HG02840 (cell line): ENCODE results near the gene ZNF544.

Source experiments
- ATAC-seq: cut with Tn5 transposase; IDR thresholded peaks from one replicate; pipeline ENCODE4 v1.9.1; 2021; ENCODE audit warnings: mild to moderate bottlenecking, moderate library complexity, moderate number of reproducible peaks; ENCODE audit not compliant: unreplicated experiment, low FRiP score

The ZNF544 gene

DNA sequence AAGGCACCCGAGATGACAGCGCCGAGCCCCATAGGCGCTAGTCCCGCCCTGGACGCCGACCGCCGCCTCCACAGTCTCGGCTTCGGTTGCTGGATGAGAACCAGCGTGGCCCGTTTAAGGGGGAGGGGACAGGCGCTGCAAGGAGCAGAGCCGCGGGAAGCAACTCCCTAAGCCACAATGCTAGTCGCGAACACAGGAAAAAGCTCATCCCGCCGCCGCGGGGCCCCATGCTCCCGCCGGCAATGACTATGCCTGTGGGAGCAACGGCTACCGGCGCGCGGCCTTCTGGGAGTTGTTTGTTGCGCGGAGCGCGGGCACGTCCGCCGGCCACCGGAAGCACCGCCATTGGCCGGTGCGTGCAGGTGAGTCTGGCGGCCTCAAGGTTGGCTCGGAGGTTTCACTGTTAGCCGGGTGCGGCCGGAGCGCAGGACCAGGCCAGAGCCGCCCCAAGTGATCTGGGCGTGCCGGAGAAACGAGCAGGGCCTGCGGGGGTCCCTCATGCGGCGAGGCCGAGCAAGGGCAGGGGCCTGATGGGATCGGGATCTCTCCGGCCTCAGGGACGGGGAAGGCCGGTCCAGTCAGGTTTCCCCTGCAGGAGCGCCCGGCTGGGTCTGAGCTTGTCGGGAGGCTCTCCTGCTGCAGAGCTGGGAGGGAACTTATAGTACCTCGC lies at the start of gene ZNF544:
ZNF544 (plus strand) TSS at position 330 of the 670 bp plus-strand sequence. CDS start 15,110 bp downstream, outside the sequence.
- peak; percentile 84 for ATAC-seq

DNA sequence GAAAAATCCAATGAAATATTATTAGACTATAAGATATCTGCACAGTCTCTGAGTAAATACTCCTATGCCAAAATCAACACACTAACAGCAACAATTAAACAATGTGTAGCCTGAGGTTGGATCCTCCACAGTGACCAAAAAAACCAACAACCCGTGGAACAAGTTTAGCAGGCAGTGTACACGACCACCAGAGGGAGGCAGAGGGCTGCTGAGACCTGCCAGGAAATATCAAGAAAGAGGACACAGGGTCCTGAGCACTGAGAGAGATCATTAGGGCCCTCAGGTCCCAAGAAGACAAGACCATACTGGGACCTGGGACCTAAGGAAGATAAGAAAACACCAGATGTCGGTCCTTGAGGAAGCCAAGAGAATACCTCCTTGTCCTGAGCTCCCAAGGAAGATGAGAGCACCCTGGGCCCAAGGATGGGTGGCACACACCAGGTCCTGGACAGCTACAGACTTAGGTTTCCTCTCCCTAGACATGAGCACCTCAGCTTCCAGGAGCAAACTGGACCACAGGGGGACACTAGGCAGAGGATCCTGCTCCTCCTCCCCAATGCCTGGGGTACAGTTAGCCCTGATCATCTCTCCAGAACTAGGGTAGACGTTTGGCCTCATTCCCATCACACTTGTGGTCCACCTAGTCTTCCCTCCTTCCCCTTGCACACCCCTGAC lies 46.7 kb upstream of the ZNF544 start:
- ATAC-seq = no peak

- ATAC-seq = no peak
These were observed 46.1 kb upstream of the ZNF544 start for GRCh38 chr19:58182577-58182988.

DNA sequence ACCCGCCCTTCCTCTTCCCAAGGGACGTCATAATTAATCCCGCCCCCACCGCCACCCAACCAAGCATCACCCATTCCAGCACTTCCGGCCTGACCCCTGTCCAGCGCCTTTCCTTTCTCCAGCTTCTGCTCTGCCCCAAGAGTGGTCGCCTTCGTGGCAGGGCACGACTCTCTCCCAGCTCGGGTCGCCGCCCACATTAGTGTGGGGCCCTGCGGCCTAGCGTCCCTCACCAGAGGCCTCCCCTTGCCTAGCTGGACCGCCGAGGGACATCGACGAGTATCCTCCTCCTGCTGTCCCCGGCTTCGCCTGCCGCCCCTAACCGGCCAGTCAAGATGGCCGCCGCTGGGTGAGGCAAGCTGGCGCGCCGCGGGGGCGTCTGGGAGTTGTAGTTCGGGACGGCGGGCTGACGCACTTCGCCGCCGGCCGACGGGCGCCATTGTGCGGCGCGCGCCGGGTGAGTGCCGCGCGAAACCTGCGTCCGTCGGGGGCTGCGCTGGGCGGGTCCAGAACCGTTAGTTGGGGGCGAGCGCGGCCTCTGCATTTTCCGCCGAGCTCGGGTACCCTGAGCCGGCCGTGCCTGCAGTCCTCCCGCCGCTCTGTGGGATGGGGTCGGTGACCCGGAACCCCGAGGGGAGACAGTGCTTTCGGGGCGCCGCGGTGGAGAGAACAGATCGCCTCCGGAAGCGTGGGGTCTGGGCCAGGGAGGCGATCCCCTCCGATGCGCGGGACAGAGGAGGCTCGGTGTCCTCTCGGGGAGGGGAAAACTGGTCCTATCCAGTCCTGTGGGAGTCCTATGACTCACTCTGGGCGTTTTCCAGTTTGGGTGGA lies 45.5 kb upstream of the ZNF544 start, which contains the start of gene ZNF274:
ZNF274 (plus strand) TSS at position 73 of the 828 bp plus-strand sequence. CDS start 905 bp downstream, outside the sequence.
- ATAC-seq = peak; percentile 89

DNA sequence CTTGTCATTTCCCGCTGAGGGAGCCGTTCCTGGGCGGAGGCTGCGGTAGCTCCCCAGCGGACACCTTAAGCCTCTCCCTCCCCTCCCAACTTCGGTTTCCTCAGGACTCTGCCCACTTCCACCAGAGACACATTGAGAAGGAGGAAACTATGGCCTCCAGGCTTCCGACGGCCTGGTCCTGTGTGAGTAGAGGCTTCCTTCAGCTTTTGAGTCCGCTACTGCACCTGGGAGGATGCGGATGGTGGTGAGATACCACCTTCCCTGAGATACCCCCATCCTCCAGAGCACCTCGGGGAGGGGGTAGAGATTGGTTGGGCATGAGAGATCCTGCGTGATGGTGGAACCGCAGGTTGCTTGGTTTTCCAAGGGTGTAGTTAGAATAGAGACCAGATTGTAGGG lies 44.9 kb upstream of the ZNF544 start:
- no peak for ATAC-seq

GRCh38 chr19:58196901-58197616 lies 31.7 kb upstream of the ZNF544 start:
- ATAC-seq = no peak

DNA sequence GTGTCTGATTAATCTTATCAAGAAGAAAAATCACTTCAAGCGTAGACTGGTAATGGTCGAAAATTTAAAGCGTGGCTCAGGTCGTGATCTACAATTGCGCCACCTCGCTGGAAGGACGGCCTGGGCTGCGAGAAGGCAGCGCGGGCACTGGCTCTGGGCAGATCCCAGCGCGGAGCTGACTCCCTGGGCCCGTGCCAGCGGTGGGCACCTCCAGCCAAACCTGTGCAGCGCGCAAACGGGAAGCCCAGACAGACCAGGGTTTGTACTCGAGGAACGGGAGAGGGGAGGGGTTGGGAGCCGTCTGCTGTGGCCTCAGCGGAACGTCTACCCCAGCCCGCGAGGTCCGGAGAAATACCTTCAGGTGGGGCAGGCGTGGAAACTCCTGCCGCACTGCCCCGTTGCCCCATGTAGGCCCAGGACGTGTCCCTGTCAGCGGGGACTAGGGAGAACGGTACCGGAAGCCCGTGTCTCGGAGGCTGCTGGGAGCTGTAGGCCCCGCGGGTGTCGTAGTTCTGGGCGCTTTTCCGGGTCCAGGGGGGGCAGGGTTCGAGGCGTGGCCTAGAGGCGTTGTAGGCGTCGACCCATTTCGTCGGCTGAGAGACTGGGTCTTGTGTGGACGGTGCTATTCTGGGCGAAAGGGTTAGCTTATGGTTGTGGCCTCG lies 24.8 kb upstream of the ZNF544 start:
- no peak for ATAC-seq

- no peak for ATAC-seq
These were observed 24.1 kb upstream of the ZNF544 start for GRCh38 chr19:58204566-58204965.

- ATAC-seq = no peak
These were observed 19.1 kb upstream of the ZNF544 start for GRCh38 chr19:58209577-58209976.

DNA sequence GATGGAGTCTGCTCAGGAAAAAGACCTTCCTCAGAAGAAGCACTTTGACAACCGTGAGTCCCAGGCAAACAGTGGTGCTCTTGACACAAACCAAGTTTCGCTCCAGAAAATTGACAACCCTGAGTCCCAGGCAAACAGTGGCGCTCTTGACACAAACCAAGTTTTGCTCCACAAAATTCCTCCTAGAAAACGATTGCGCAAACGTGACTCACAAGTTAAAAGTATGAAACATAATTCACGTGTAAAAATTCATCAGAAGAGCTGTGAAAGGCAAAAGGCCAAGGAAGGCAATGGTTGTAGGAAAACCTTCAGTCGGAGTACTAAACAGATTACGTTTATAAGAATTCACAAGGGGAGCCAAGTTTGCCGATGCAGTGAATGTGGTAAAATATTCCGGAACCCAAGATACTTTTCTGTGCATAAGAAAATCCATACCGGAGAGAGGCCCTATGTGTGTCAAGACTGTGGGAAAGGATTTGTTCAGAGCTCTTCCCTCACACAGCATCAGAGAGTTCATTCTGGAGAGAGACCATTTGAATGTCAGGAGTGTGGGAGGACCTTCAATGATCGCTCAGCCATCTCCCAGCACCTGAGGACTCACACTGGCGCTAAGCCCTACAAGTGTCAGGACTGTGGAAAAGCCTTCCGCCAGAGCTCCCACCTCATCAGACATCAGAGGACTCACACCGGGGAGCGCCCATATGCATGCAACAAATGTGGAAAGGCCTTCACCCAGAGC lies 16.2 kb upstream of the ZNF544 start:
- no peak for ATAC-seq

GRCh38 chr19:58213075-58213369 lies 15.7 kb upstream of the ZNF544 start:
- ATAC-seq = no peak

DNA sequence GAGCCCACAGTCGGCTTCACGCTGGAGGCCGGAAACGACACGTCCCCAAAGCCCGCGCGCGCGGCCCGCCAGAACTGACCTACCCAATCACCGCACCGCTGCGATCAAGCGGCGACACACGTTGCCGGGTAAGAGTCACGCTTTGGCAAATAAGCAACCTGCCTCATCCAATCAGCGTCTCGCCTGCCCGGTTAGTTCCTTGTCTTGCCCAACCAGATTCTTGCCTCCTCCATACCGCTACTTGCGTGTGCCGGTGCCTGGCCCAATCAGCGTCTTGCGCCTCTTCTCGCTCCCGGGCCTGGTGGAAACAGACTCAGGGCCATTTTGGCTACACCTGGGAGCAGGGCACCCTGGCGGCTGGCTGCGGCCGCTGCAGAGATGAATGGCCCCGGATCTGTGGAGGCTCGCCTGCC lies 11.6 kb upstream of the ZNF544 start:
- no peak for ATAC-seq

DNA sequence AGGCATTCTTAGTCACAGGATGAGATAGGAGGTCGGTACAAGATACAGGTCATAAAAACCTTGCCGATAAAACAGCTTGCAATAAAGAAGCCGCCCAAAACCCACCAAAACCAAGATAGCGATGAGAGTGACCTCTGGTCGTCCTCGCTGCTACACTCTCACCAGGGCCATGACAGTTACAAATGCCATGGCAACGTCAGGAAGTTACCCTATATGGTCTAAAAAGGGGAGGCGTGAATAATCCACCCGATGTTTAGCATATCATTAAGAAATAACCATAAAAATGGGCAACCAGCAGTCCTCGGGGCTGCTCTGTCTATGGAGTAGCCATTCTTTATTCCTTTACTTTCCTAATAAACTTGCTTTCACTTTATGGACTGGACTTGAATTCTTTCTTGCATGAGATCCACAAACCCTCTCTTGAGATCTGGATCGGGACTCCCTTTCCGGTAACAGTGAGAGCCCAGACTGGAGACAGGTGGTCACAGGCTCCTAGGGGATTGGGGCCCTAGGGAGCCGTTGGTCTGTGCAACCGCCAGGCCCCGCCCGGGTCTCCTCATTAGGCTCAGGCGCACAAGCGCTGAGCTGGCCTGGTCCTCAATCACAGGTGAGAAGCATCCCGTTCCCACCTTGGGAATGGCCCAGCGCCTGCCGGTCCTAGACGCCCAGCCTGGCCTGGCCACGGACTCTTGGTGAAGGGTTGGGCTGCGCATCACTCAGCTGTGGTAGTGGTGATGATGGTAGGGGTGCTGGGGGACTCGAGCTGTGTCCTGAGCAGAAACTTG lies 10.9 kb upstream of the ZNF544 start:
- ATAC-seq = no peak

DNA sequence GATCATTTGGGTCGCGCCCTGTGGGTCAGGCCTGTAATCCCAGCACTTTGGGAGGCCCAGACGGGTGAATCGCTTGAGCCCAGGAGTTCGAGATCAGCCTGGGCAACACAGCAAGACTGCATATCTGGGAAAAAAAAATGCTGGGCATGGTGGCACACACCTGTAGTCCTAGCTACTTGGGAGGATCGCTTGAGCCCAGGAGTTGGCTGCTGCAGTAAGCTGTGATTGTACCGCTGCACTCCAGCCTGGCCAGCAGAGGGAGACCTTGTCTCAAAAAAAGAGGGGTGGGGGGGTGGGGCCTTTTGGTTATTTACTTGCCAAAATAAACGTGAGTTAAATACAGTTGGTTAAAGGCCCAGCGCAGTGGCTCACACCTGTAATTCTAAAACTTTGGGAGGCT lies 9.8 kb upstream of the ZNF544 start:
- ATAC-seq = no peak

DNA sequence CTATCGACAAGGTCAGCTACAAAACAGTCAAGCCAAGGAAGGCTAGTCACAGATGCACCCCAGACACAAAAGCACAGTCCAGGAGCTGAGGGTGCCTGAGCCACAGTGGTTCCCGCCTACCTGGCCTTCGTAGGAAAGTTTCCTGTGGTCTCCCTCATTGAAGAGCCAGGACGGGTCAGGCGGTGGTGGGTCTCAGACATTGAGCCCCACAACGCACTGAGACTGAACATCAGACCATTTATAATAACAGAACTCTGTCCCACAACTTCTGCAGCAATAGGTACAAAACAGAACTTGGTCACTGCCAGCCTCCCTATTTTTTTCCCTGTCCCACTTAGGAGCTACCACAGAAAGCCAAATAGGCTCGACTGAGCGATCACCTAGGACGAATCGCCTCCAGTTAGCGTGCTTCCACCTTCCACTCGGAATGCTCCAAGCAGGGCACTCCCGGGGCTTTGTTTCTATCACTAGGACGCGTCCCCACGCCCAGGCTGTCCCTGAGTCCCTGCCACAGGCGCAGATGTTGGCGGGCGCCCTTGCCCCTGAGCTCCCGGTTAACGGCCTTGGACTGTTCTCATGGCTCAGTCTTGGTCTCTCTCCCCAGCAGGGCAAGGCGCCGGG lies 640 bp upstream of the ZNF544 start:
- peak; percentile 11 for ATAC-seq

GRCh38 chr19:58229255-58229639 lies 533 bp downstream of the ZNF544 start:
- no peak for ATAC-seq

DNA sequence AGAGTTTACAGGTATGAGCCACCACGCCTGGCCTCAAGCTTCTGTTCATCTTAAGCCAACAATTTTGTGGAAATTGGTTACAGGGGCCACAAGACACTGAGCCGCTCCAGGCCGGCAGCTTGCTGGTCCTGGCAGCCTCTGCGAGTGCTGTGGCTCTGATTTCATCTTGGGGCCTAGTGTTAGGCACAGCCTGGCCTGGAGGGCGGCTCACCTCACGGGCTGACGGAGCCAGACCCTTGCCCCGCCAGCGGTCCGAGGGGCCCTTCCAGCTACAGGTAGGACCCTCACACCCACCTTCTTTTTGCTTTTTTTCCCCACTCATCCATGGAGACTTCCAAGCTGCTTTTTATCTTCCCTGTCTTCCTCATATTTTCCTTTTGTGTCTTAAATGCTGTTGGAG lies 8.6 kb downstream of the ZNF544 start:
- ATAC-seq = no peak

DNA sequence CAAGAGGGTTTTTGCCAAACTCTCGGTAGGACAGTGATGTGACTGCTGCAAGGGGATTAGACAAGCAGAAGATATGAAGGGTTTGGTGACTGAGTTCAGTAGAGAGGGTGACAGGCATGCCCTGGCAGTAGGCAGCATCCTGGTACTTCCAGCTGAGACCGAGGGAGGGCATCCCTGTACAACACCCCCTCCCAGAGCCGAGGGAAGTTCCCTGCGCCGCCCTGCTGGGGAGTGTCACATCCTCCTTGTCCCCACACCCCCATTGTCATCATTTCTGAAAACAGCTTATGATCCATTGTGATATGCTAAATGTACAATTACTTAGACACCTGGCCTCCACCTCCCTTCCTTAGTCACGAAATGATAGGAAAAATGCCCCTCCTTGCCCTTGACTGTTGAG lies 14.6 kb downstream of the ZNF544 start:
- no peak for ATAC-seq
